H9 (cell line): Measurements from ENCODE around the gene NOTUM. TPM values are rescaled to one million over a fixed set of nuclear protein-coding genes. Genes with fewer than 3 reads are reported as not detected.

Source experiments
- DNase-seq: peaks from one replicate; pipeline ENCODE4 v3.0.0-alpha.2; 2017
- H2AFZ ChIP-seq: one replicate; pipeline ENCODE4 v1.6.1; 2013; ENCODE audit warnings: mild to moderate bottlenecking, low read length, control low read depth, moderate library complexity
- H2AK5ac ChIP-seq: 2 replicates; pipeline ENCODE4 v1.6.1; 2013; ENCODE audit warnings: low read length, control low read depth, mixed read lengths; ENCODE audit not compliant: insufficient read length
- H2BK120ac ChIP-seq: one replicate; pipeline ENCODE4 v1.6.1; 2013; ENCODE audit warnings: low read depth, mild to moderate bottlenecking, low read length, control low read depth, inconsistent platforms; ENCODE audit not compliant: poor library complexity, severe bottlenecking
- H2BK12ac ChIP-seq: 2 replicates; pipeline ENCODE4 v1.6.1; 2013; ENCODE audit warnings: low read length, control low read depth, mixed read lengths, low read depth; ENCODE audit not compliant: insufficient read length
- H2BK15ac ChIP-seq: 2 replicates; pipeline ENCODE4 v1.6.1; 2013; ENCODE audit warnings: low read depth, low read length, control low read depth
- H2BK20ac ChIP-seq: one replicate; pipeline ENCODE4 v1.6.1; 2013; ENCODE audit warnings: low read depth, mild to moderate bottlenecking, low read length, control low read depth, inconsistent platforms; ENCODE audit not compliant: poor library complexity, severe bottlenecking
- H2BK5ac ChIP-seq: 2 replicates; pipeline ENCODE4 v1.6.1; 2013; ENCODE audit warnings: low read length, control low read depth, mixed read lengths; ENCODE audit not compliant: insufficient read length
- H3K14ac ChIP-seq: 2 replicates; pipeline ENCODE4 v1.6.1; 2013; ENCODE audit warnings: low read length, control low read depth; ENCODE audit not compliant: insufficient read depth
- H3K18ac ChIP-seq: 2 replicates; pipeline ENCODE4 v1.6.1; 2013; ENCODE audit warnings: low read depth, mild to moderate bottlenecking, mixed read lengths, low read length, control low read depth; ENCODE audit not compliant: insufficient read length
- H3K23ac ChIP-seq: 2 replicates; pipeline ENCODE4 v1.6.1; 2013; ENCODE audit warnings: low read length, control low read depth, mixed read lengths, low read depth; ENCODE audit not compliant: insufficient read length
- H3K23me2 ChIP-seq: 2 replicates; pipeline ENCODE4 v1.6.1; 2013; ENCODE audit warnings: low read depth, mild to moderate bottlenecking, mixed read lengths, low read length, control low read depth; ENCODE audit not compliant: insufficient read length, poor library complexity, severe bottlenecking
- H3K27ac ChIP-seq: 2 replicates; pipeline ENCODE4 v1.5.1; 2013; ENCODE audit warnings: low read length, control low read depth, mixed read lengths, low read depth; ENCODE audit not compliant: insufficient read length
- H3K27me3 ChIP-seq: 2 replicates; pipeline ENCODE4 v1.6.1; 2013; ENCODE audit warnings: low read length, control low read depth, inconsistent platforms; ENCODE audit not compliant: insufficient read depth
- H3K4ac ChIP-seq: 2 replicates; pipeline ENCODE4 v1.6.1; 2013; ENCODE audit warnings: low read depth, mild to moderate bottlenecking, control low read depth, inconsistent platforms, low read length, moderate library complexity
- H3K4me1 ChIP-seq: 2 replicates; pipeline ENCODE4 v1.6.1; 2013; ENCODE audit warnings: low read length, control low read depth, inconsistent platforms; ENCODE audit not compliant: insufficient read depth
- H3K4me2 ChIP-seq: 2 replicates; pipeline ENCODE4 v1.6.1; 2013; ENCODE audit warnings: low read length, control low read depth, mixed read lengths; ENCODE audit not compliant: insufficient read length, insufficient read depth
- H3K56ac ChIP-seq: 2 replicates; pipeline ENCODE4 v1.6.1; 2013; ENCODE audit warnings: low read depth, mild to moderate bottlenecking, mixed read lengths, low read length, control low read depth; ENCODE audit not compliant: insufficient read length
- H3K79me1 ChIP-seq: 2 replicates; pipeline ENCODE4 v1.6.1; 2013; ENCODE audit warnings: low read depth, mild to moderate bottlenecking, moderate library complexity, low read length, control low read depth, inconsistent platforms; ENCODE audit not compliant: insufficient read depth, poor library complexity, severe bottlenecking
- H3K79me2 ChIP-seq: 2 replicates; pipeline ENCODE4 v1.6.1; 2013; ENCODE audit warnings: low read length, control low read depth, inconsistent platforms; ENCODE audit not compliant: insufficient read depth
- H3K9ac ChIP-seq: 2 replicates; pipeline ENCODE4 v1.6.1; 2013; ENCODE audit warnings: low read length, control low read depth, mixed read lengths; ENCODE audit not compliant: insufficient read length; ENCODE audit errors: extremely low read depth
- H3K9me3 ChIP-seq: one replicate; pipeline ENCODE4 v1.6.1; 2013; ENCODE audit warnings: low read depth, low read length, inconsistent platforms; ENCODE audit not compliant: control insufficient read depth
- H3T11ph ChIP-seq: one replicate; pipeline ENCODE4 v1.6.1; 2013; ENCODE audit warnings: mild to moderate bottlenecking, low read length, control low read depth, inconsistent platforms
- H4K20me1 ChIP-seq: one replicate; pipeline ENCODE4 v1.6.1; 2013; ENCODE audit not compliant: control insufficient read depth, insufficient read length, insufficient read depth
- H4K5ac ChIP-seq: 2 replicates; pipeline ENCODE4 v1.6.1; 2013; ENCODE audit warnings: low read depth, mild to moderate bottlenecking, mixed read lengths, low read length, control low read depth; ENCODE audit not compliant: insufficient read length
- H4K8ac ChIP-seq: replicated peaks from 2 replicates; pipeline ENCODE4 v1.6.1; 2013; ENCODE audit warnings: low read length, control low read depth, mixed read lengths, low read depth; ENCODE audit not compliant: insufficient read length
- H4K91ac ChIP-seq: 2 replicates; pipeline ENCODE4 v1.6.1; 2013; ENCODE audit warnings: low read depth, mild to moderate bottlenecking, moderate library complexity, mixed read lengths, low read length, control low read depth; ENCODE audit not compliant: insufficient read length
- H3K27ac Mint-ChIP-seq, 3 experiments: 2 replicates in 2 of 3; 3 replicates in 1 of 3; pipeline ENCODE4 v1.8.0; 2020 to 2021; ENCODE audit warnings: mixed read lengths in 3 of 3, mild to moderate bottlenecking in 1 of 3, moderate library complexity in 1 of 3
- H3K27me3 Mint-ChIP-seq: 2 replicates; pipeline ENCODE4 v1.8.0; 2021; ENCODE audit warnings: low read depth, mild to moderate bottlenecking, moderate library complexity, mixed read lengths
- H3K36me3 Mint-ChIP-seq, 3 experiments: 2 replicates in 2 of 3; 3 replicates in 1 of 3; pipeline ENCODE4 v1.8.0; 2020 to 2021; ENCODE audit warnings: low read depth in 3 of 3, mixed read lengths in 3 of 3; ENCODE audit not compliant: insufficient read depth in 1 of 3
- H3K4me1 Mint-ChIP-seq, 2 experiments: 2 replicates each; pipeline ENCODE4 v1.8.0; 2020; ENCODE audit warnings: mixed read lengths in 2 of 2
- H3K4me3 Mint-ChIP-seq, 2 experiments: 2 replicates in 1 of 2; 3 replicates in 1 of 2; pipeline ENCODE4 v1.8.0; 2020 to 2021; ENCODE audit warnings: mild to moderate bottlenecking in 2 of 2, mixed read lengths in 2 of 2, moderate library complexity in 1 of 2
- H3K9me3 Mint-ChIP-seq, 2 experiments: 2 replicates in 1 of 2; 3 replicates in 1 of 2; pipeline ENCODE4 v1.8.0; 2020; ENCODE audit warnings: mild to moderate bottlenecking in 2 of 2, mixed read lengths in 2 of 2, moderate library complexity in 1 of 2
- WGBS: extraction: QIAGEN DNeasy Blood & Tissue Kit; methylation state at CpG from one replicate; pipeline ENCODE4 v1.1.7; 2013; ENCODE audit warnings: missing lambda C conversion rate, low lambda C conversion rate, mixed read lengths; ENCODE audit not compliant: insufficient read length; ENCODE audit errors: extremely low coverage; 5-methylcytosine and 5-hydroxymethylcytosine counted together
- total RNA-seq: library from RNA; stranded (reverse); gene quantifications from 2 replicates; pipeline ENCODE4 v1.2.1, GENCODE V29; 2021
- TF ChIP-seq, protein P1 (sequence below): fragments of 200-600 bp; sonication (generic); conservative IDR thresholded peaks from 3 replicates; pipeline ENCODE4 v1.8.0; 2021; ENCODE audit warnings: antibody characterized with exemption, mild to moderate bottlenecking

The NOTUM gene
- total RNA-seq, 1 experiment from 2014 or later, result 2.1 TPM

- H2AFZ ChIP-seq, result no peak overlapping the region
- DNase-seq, result no peak
- no peak overlapping the region for H3K27ac Mint-ChIP-seq
Measured at GRCh38 chr17:81909966-81910839, 50.8 kb downstream of the NOTUM start.

More at GRCh38 chr17:81909966-81910839, 50.8 kb downstream of the NOTUM start:
- Histone ChIP-seq H3K23me2 (peaks cover 6% of the 10 kb centered on the region), H2BK20ac (no peak overlapping the region), H3K27me3 (no peaks in the 10 kb centered on the region), H3K14ac (no peak overlapping the region), H4K8ac (no peak overlapping the region), H3K9ac (peak overlapping the region; percentile 21), H3K79me1 (no peaks in the 10 kb centered on the region), H4K20me1 (no peaks in the 10 kb centered on the region), H3K9me3 (no peaks in the 10 kb centered on the region), H3K4me1 (no peaks in the 10 kb centered on the region), H3K79me2 (no peaks in the 10 kb centered on the region), H2BK15ac (no peak overlapping the region), H3K4me2 (peak overlapping the region; percentile 48), H2AK5ac (no peak overlapping the region), H4K91ac (no peak overlapping the region), H3K18ac (no peak overlapping the region), H3K56ac (no peak overlapping the region), H2BK5ac (no peak overlapping the region), H3T11ph (no peak overlapping the region), H4K5ac (no peak overlapping the region), H3K4ac (no peak overlapping the region), H3K27ac (no peak overlapping the region), H2BK120ac (no peak overlapping the region), H2BK12ac (no peak overlapping the region), H3K23ac (no peak overlapping the region)
- no peaks in the 10 kb centered on the region for H3K27me3 Mint-ChIP-seq
- no CpG with 5 or more reads among the region's 23 CpGs for WGBS
- H3K9me3 Mint-ChIP-seq, result no peaks in the 10 kb centered on the region
- H3K4me3 Mint-ChIP-seq, result peak overlapping the region; percentile 79 to 92
- H3K36me3 Mint-ChIP-seq, result peaks cover 15 to 34% (median 27%) of the 10 kb centered on the region in 3 experiments; a peak in 6 of 7 replicates
- TF ChIP-seq, protein P1, sequence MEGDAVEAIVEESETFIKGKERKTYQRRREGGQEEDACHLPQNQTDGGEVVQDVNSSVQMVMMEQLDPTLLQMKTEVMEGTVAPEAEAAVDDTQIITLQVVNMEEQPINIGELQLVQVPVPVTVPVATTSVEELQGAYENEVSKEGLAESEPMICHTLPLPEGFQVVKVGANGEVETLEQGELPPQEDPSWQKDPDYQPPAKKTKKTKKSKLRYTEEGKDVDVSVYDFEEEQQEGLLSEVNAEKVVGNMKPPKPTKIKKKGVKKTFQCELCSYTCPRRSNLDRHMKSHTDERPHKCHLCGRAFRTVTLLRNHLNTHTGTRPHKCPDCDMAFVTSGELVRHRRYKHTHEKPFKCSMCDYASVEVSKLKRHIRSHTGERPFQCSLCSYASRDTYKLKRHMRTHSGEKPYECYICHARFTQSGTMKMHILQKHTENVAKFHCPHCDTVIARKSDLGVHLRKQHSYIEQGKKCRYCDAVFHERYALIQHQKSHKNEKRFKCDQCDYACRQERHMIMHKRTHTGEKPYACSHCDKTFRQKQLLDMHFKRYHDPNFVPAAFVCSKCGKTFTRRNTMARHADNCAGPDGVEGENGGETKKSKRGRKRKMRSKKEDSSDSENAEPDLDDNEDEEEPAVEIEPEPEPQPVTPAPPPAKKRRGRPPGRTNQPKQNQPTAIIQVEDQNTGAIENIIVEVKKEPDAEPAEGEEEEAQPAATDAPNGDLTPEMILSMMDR, result no peak
- H3K4me1 Mint-ChIP-seq, result peaks cover 0 to 2% of the 10 kb centered on the region in 2 experiments; a peak in 2 of 4 replicates
